ENCODE measurements around the gene CLDN16. TPM values are rescaled to one million over a fixed set of nuclear protein-coding genes. Genes with fewer than 3 reads are reported as not detected.

The CLDN16 gene
- total RNA-seq, 2 experiments from 2014 or later, result not detected

DNA sequence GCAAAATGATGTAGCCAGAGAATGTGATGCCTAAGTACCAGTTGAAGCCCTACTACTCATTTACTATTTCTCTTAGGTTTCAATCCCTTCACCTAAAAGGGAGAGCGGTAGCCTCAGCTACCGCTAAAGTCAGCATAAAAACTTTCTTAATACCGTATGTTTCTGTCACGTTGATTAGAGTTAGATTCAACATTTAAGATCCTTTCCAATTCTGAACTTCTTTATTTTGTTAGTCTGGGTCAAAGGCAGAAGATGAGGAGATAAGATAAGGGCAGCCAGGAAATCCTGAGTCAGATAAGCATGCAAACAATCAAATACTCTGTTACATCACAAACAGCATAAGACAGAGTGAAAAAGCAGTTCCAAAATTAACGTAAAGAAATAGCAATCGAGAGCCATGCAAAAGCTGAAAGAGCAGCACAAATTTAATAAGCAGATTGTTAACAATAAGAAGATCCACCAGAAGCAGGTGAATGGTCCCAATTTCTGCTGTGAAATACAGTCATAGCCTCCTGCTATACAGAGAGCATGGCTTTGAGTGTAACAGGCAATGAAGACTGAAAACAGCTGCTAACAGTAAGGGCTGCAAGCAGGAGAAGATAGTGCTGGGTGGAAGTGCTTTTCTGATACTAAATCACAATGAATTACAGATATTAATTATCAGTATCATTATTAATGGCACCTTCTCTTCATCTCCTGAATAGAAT is 58.8 kb downstream of the CLDN16 start:
- ChIA-PET POLR2A (no interaction called here), CTCF (no interaction called here)
- no peaks in the 10 kb centered on the region for H3K27me3 ChIP-seq (ENCODE audit: control insufficient read depth in 1 of 2, insufficient read depth in 2 of 2, low read length in 2 of 2)
- H3K27ac Mint-ChIP-seq, result no peak overlapping the region
- H3K27me3 Mint-ChIP-seq, result no peaks in the 10 kb centered on the region
- intact Hi-C loops (cut with DNase I, micrococcal nuclease), result no loop called here
- H3K4me1 ChIP-seq (ENCODE audit: insufficient read depth, low read length), result no peaks in the 10 kb centered on the region
- H3K4me1 Mint-ChIP-seq (ENCODE audit: low read depth), result peaks cover 12% of the 10 kb centered on the region
- H3K9me3 Mint-ChIP-seq, result no peaks in the 10 kb centered on the region
- peak; percentile 34 for ATAC-seq (ENCODE audit: poor library complexity)
- H3K36me3 ChIP-seq (ENCODE audit: insufficient read depth, low read length), result no peaks in the 10 kb centered on the region
- DNase-seq, result peak in 3 of 14 experiments; percentile 4 to 24 (median 21)
- H3K36me3 Mint-ChIP-seq (ENCODE audit: low read depth), result no peaks in the 10 kb centered on the region
- H3K9me3 ChIP-seq (ENCODE audit: control insufficient read depth in 1 of 2, insufficient read depth in 1 of 2, low read length in 2 of 2), result no peaks in the 10 kb centered on the region
- TF ChIP-seq, protein P1, sequence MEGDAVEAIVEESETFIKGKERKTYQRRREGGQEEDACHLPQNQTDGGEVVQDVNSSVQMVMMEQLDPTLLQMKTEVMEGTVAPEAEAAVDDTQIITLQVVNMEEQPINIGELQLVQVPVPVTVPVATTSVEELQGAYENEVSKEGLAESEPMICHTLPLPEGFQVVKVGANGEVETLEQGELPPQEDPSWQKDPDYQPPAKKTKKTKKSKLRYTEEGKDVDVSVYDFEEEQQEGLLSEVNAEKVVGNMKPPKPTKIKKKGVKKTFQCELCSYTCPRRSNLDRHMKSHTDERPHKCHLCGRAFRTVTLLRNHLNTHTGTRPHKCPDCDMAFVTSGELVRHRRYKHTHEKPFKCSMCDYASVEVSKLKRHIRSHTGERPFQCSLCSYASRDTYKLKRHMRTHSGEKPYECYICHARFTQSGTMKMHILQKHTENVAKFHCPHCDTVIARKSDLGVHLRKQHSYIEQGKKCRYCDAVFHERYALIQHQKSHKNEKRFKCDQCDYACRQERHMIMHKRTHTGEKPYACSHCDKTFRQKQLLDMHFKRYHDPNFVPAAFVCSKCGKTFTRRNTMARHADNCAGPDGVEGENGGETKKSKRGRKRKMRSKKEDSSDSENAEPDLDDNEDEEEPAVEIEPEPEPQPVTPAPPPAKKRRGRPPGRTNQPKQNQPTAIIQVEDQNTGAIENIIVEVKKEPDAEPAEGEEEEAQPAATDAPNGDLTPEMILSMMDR (IDR thresholded peaks at IDR 0.05), result no peak
- H3K27ac ChIP-seq (ENCODE audit: low read depth in 1 of 2, low read length in 2 of 2), result no peak overlapping the region
- H3K4me3 Mint-ChIP-seq, result no peak overlapping the region
- H3K4me3 ChIP-seq (ENCODE audit: low read length), result no peak overlapping the region

DNA sequence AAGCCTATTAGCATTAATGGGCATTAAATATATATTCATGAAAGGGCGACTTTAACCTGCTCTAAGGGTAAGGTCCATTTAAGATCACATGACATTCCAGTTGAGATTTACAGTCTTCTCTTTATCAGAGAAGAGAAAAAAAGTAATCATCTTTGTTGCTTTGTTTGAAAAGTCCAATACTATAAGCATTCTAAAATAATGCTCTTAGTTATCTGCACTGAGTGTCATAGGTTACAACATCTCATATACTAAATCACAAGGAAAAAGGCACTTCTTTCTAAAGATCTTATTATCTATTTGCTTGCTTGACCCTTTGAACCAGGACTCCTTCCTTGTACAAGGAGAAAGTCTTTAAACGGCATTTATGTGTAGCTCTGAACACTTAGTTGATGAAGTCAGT is 60.3 kb downstream of the CLDN16 start:
- no peak overlapping the region for H3K27ac ChIP-seq (ENCODE audit: low read depth in 1 of 2, low read length in 2 of 2)
- no peaks in the 10 kb centered on the region for H3K27me3 Mint-ChIP-seq
- no peaks in the 10 kb centered on the region for H3K9me3 Mint-ChIP-seq
- intact Hi-C loops (cut with DNase I, micrococcal nuclease), result no loop called here
- H3K4me1 ChIP-seq (ENCODE audit: insufficient read depth, low read length), result no peaks in the 10 kb centered on the region
- no peak overlapping the region for H3K4me3 ChIP-seq (ENCODE audit: low read length)
- H3K27me3 ChIP-seq (ENCODE audit: control insufficient read depth in 1 of 2, insufficient read depth in 2 of 2, low read length in 2 of 2), result no peaks in the 10 kb centered on the region
- CTCF ChIA-PET, result no interaction called here
- no peak overlapping the region for H3K4me3 Mint-ChIP-seq
- no peak for ATAC-seq (ENCODE audit: poor library complexity)
- H3K36me3 ChIP-seq (ENCODE audit: insufficient read depth, low read length), result no peaks in the 10 kb centered on the region
- TF ChIP-seq, protein P1 (IDR thresholded peaks at IDR 0.05), result no peak
- H3K36me3 Mint-ChIP-seq (ENCODE audit: low read depth), result no peaks in the 10 kb centered on the region
- H3K27ac Mint-ChIP-seq, result no peak overlapping the region
- DNase-seq, result no peak
- POLR2A ChIA-PET, result no interaction called here
- no peaks in the 10 kb centered on the region for H3K9me3 ChIP-seq (ENCODE audit: control insufficient read depth in 1 of 2, insufficient read depth in 1 of 2, low read length in 2 of 2)
- H3K4me1 Mint-ChIP-seq (ENCODE audit: low read depth), result peaks cover 12% of the 10 kb centered on the region

DNA sequence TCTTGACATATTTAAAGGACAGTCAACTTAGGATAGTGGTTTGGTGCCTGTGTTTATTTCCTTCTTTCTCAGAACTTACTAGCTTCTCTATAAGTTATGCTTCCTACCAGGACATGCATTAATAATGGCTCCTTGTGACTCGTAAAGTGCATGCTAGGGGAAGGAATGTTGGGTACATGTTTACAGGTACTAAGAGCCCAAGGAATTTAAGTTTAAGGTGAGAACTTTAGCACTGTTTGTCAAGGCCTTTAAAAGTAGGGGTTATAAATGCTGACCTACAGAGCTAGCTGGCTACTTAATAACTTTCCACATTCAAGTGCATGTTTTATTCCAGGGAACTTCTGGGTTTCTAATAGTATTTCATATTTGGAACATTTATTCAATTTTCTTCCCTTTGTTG is 61.8 kb downstream of the CLDN16 start, which contains the start of gene TMEM207:
Gene TMEM207, minus strand, starts transcription at position 101 of the 400 bp plus-strand sequence. Its CDS starts 92 bp downstream, at position 9.
- H3K27ac Mint-ChIP-seq, result no peak within 1 kb of the TSS
- TF ChIP-seq, protein P1 (IDR thresholded peaks at IDR 0.05), result no peak
- H3K4me1 Mint-ChIP-seq (ENCODE audit: low read depth), result peaks cover 12% of the 10 kb centered on the region
- ChIA-PET POLR2A (no interaction called here), CTCF (no interaction called here)
- no peak for DNase-seq
- Histone ChIP-seq H3K36me3 (ENCODE audit: insufficient read depth, low read length) (no peaks in the 10 kb centered on the region), H3K27me3 (ENCODE audit: control insufficient read depth in 1 of 2, insufficient read depth in 2 of 2, low read length in 2 of 2) (no peaks in the 10 kb centered on the region), H3K9me3 (ENCODE audit: control insufficient read depth in 1 of 2, insufficient read depth in 1 of 2, low read length in 2 of 2) (no peaks in the 10 kb centered on the region), H3K4me3 (ENCODE audit: low read length) (no peak within 1 kb of the TSS), H3K4me1 (ENCODE audit: insufficient read depth, low read length) (no peaks in the 10 kb centered on the region), H3K27ac (ENCODE audit: low read depth in 1 of 2, low read length in 2 of 2) (no peak within 1 kb of the TSS)
- intact Hi-C loops (cut with DNase I, micrococcal nuclease), result no loop called here
- peaks cover 5% of the 10 kb centered on the region for H3K27me3 Mint-ChIP-seq
- no peaks in the 10 kb centered on the region for H3K36me3 Mint-ChIP-seq (ENCODE audit: low read depth)
- no peak within 1 kb of the TSS for H3K4me3 Mint-ChIP-seq
- no peaks in the 10 kb centered on the region for H3K9me3 Mint-ChIP-seq
- no peak for ATAC-seq (ENCODE audit: poor library complexity)
